Measurements from ENCODE around the gene SNX19.

DNA sequence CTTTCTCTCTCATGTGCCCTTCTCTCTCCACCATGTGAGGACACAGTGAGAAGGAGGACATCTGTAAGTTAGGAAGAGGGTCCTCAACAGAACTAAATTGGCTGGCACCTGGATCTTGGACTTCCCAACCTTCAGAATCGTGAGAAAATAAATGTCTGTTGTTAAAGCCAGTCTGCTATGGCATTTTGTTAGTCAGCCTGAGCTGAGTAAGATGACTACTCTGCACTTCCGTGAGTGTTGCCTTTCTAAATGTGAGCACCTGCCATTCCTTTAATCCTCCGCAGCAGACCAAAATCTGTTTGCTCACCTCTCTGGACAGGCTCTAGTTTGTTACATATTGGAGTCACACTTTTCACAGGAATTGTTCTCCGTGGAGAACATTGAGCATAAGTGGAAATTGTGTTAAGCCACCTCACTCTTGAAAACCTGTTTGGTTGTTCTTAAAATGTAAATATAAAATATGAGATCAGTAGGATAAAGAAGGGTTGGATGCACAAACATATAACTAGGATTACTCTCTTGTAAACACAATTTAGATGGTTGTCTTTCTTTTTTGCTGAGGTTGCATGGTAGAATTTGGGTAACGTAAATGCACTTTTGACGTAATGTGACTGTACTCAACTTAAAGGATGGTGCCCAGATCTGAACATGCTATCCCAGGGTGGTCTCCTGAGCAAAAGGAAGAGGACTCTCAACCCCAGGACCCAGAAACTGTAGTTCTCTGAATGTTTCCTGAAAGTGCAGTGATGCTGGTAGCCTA lies 65.9 kb downstream of the SNX19 start:
- TF ChIP-seq, protein P1, sequence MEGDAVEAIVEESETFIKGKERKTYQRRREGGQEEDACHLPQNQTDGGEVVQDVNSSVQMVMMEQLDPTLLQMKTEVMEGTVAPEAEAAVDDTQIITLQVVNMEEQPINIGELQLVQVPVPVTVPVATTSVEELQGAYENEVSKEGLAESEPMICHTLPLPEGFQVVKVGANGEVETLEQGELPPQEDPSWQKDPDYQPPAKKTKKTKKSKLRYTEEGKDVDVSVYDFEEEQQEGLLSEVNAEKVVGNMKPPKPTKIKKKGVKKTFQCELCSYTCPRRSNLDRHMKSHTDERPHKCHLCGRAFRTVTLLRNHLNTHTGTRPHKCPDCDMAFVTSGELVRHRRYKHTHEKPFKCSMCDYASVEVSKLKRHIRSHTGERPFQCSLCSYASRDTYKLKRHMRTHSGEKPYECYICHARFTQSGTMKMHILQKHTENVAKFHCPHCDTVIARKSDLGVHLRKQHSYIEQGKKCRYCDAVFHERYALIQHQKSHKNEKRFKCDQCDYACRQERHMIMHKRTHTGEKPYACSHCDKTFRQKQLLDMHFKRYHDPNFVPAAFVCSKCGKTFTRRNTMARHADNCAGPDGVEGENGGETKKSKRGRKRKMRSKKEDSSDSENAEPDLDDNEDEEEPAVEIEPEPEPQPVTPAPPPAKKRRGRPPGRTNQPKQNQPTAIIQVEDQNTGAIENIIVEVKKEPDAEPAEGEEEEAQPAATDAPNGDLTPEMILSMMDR (IDR thresholded peaks at IDR 0.05 in 4 of 5, conservative IDR thresholded peaks at IDR 0.05 in 1 of 5) = no peak
- TF ChIP-seq POLR2A (IDR thresholded peaks at IDR 0.05) = no peak

Measured in gastrocnemius medialis (tissue), 4 donors.